GM12801 (cell line): Measurements from ENCODE around the gene PARD3.

Experiments
- TF ChIP-seq, protein P1 (sequence below): IDR thresholded peaks from one replicate; pipeline ENCODE4 v1.5.1; 2011; ENCODE audit warnings: control low read depth; ENCODE audit not compliant: insufficient read length; ENCODE audit errors: extremely low read depth

Gene PARD3

DNA sequence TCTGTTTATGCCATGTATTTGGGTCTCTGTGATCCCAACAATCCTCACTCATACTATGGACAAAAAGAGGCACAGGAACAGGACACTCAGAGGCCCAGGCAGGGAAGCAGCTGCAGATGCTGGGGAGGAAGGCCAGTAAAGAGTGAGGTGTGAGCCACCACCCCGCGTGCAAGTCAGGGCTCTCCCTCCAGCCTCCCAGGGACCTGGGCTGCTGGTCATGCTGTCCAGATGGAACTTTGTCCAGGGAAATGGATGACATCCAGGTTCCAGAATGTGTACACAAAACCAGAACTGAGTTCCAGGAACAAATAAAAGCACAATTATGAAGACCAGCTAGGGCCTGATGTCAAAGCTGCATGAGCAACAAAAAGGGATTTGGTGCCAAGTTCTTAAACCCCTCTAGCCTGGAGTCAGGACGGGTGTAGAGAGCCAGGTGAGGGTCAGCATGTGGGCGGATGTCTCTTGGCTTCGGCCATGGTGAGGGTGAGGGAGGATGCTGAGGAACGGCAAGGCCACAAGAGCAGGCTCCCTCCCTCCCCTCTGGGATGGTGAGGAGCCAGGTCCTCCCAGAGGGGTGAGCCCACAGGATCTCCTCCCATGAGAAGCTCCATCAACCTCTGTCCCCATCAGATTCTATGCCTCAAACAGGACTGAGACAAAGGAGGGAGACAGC lies 739.7 kb downstream of the PARD3 start:
- TF ChIP-seq, protein P1, sequence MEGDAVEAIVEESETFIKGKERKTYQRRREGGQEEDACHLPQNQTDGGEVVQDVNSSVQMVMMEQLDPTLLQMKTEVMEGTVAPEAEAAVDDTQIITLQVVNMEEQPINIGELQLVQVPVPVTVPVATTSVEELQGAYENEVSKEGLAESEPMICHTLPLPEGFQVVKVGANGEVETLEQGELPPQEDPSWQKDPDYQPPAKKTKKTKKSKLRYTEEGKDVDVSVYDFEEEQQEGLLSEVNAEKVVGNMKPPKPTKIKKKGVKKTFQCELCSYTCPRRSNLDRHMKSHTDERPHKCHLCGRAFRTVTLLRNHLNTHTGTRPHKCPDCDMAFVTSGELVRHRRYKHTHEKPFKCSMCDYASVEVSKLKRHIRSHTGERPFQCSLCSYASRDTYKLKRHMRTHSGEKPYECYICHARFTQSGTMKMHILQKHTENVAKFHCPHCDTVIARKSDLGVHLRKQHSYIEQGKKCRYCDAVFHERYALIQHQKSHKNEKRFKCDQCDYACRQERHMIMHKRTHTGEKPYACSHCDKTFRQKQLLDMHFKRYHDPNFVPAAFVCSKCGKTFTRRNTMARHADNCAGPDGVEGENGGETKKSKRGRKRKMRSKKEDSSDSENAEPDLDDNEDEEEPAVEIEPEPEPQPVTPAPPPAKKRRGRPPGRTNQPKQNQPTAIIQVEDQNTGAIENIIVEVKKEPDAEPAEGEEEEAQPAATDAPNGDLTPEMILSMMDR: no peak

DNA sequence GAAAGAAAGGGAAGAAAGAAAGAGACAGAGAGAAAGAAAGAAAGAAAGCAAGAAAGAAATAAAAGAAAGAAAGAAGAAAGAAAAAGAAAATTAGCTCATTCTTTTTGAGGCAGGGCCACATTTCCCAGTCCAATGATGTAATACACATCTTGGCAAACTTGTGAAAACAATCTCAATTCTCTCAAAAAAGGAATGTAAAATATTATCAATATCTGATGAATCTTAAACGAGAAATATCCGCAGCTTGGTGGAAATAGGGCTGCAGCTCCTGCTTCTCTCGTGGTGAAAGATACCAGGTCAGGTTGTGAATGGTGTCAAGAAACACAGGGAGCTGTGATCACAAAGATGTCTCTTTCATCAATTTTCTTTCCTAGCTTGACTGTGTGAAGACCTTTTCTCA lies 741.0 kb downstream of the PARD3 start:
- TF ChIP-seq, protein P1: no peak

DNA sequence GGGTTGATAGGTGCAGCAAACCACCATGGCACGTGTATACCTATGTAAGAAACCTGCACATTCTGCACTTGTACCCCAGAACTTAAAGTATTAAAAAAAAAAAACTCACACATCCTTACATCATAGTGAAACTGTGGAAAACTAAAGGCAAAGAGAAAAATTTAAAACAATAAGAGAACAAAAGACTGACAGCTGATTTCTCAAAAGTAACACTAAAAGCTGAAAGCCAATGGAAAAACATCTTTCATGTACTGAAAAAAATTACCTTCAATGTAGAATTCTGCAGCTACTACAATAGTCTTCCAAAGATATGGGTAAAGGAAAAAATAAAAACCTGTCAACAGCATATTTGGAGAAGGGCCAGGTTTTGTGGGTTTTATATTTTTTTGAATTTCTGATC lies 751.5 kb downstream of the PARD3 start:
- TF ChIP-seq, protein P1: no peak

DNA sequence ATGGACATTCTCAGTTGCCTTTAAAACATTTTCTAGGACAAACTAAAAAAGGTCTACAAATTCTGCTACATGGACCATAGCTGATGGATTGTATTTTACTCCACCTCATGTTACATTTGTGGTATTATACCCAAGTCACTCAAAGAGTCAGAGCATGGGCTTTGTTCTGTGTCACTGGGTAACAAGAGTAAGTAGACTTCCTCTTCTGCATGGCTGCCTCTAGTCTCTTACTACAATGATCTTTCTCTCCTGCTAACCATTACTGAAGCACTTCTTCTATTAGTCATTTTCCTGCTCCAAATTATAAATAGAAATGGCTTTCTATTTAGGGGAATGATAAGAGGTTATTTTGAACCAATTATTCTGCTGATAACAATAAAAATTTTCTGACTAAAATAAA lies 753.3 kb downstream of the PARD3 start:
- TF ChIP-seq, protein P1: no peak
